Suprapubic skin (tissue), 3 donors: ENCODE results near the gene PLPP1.

ENCODE experiments used
- POLR2A ChIP-seq, 2 donors: fragments of 450-650 bp; IDR thresholded peaks; one replicate each; pipeline ENCODE4 v1.6.1; 2017; ENCODE audit warnings: antibody characterized with exemption in 2 of 2, mild to moderate bottlenecking in 2 of 2, moderate library complexity in 2 of 2
- TF ChIP-seq, protein P1 (sequence below), 2 donors: fragments of 200-600 bp in 1 of 2; fragments of 450-650 bp in 1 of 2; sonication (generic) in 1 of 2; IDR thresholded peaks; one replicate each; pipeline ENCODE4 v1.5.1; 2016 to 2019; ENCODE audit warnings: antibody characterized with exemption in 2 of 2, mild to moderate bottlenecking in 1 of 2, moderate library complexity in 1 of 2

- TF ChIP-seq, protein P1, sequence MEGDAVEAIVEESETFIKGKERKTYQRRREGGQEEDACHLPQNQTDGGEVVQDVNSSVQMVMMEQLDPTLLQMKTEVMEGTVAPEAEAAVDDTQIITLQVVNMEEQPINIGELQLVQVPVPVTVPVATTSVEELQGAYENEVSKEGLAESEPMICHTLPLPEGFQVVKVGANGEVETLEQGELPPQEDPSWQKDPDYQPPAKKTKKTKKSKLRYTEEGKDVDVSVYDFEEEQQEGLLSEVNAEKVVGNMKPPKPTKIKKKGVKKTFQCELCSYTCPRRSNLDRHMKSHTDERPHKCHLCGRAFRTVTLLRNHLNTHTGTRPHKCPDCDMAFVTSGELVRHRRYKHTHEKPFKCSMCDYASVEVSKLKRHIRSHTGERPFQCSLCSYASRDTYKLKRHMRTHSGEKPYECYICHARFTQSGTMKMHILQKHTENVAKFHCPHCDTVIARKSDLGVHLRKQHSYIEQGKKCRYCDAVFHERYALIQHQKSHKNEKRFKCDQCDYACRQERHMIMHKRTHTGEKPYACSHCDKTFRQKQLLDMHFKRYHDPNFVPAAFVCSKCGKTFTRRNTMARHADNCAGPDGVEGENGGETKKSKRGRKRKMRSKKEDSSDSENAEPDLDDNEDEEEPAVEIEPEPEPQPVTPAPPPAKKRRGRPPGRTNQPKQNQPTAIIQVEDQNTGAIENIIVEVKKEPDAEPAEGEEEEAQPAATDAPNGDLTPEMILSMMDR (IDR thresholded peaks at IDR 0.05) = no peak
- TF ChIP-seq POLR2A (IDR thresholded peaks at IDR 0.05) = no peak
These were observed 105.0 kb downstream of the PLPP1 start for GRCh38 chr5:55429613-55430253.
